KG1 (cell line): ENCODE data around the gene MEP1B.
"Not testable (repeated sequence)": the region's sequence is repeated elsewhere in the genome, so short reads cannot be mapped to it uniquely, and the experiment has no call there.

Experiments
- DNase-seq: peaks from one replicate; lab custom pipeline; 2025; lab: John Stamatoyannopoulos, UW

Gene MEP1B

GRCh38 chr18:32189790-32190189 lies at the start of gene MEP1B:
Gene MEP1B, plus strand, starts transcription at chr18:32190039. Its CDS starts 32 bp downstream, at chr18:32190071.
- DNase-seq, result no peak

- no peak for DNase-seq
These were observed 41.5 kb upstream of the MEP1B start for GRCh38 chr18:32148185-32148870.

GRCh38 chr18:32152705-32153448 lies 37.0 kb upstream of the MEP1B start:
- no peak for DNase-seq

GRCh38 chr18:32156855-32157254 lies 33.0 kb upstream of the MEP1B start:
- no peak for DNase-seq

GRCh38 chr18:32157580-32157979 lies 32.3 kb upstream of the MEP1B start:
- no peak for DNase-seq

GRCh38 chr18:32158108-32158624 lies 31.7 kb upstream of the MEP1B start:
- peak; percentile 50 for DNase-seq

DNA sequence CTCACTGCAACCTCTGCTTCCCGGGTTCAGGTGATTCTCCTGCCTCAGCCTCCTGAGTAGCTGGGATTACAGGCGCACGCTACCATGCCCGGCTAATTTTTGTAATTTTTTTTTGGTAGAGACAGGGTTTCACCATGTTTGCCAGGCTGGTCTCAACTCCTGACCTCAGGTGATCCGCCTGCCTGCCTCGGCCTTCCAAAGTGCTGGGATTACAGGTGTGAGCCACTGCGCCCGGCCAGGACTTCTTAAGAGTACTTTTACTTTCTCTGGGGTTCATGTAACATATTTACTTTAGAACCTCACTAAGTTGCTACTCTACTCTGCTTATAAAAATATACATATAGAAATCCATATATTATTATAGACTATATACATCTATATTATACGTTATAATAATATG lies 31.2 kb upstream of the MEP1B start:
- DNase-seq, result not testable (repeated sequence)

GRCh38 chr18:32160547-32160946 lies 29.3 kb upstream of the MEP1B start:
- DNase-seq, result no peak

DNA sequence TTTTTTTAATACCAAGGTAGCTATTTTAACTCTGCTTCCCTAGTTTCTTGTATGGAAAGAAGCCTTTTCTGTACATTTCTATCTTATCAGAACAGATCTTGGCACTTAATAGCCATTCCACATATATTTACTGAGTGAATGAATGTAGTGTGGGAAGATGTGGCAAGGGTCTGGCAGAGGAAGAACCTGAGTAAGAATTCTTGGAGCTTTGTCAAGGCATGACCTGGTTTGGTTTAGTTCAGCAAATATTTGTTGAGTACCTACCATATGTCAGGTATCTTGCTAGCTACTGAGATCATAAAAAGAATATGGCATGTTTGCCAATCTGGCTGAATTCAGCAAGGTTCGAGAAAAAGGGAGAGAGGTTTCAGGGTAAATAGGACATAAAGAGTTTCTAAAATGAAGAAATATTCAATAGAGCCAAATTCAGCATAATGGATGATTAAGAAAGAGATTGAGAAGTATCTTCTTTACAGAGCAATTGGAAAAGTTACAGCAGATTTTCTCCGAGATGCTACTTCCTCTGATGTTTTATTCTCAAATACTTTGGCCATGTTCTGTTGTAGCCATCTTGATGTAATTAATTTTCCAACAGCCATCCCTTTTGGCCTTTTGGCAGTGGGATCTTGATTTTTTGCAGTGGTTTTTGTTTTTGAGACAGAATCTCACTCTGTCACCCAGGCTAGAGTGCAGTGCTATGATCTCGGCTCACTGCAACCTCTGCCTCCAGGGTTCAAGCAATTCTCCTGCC lies 21.7 kb upstream of the MEP1B start:
- no peak for DNase-seq

GRCh38 chr18:32173654-32174053 lies 16.2 kb upstream of the MEP1B start:
- no peak for DNase-seq

DNA sequence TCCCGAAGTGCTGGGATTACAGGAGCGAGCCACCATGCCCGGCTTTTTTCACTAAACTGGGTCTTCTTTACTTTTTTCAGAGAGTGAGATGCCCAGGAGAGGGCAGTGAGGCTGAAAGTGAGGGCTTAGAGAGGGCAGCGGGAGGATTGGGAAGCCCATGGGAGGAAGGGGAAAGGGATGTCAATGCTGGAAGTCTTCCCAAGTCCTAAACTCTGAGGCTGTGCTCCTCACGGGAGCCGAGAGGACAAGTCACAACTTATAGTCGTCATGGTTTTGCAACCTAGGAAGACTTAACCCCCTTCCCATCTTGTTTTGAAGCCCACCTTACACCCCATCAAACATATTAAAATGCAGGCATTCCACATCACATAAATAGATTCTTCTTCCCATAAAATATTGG lies 15.1 kb upstream of the MEP1B start:
- DNase-seq, result no peak

DNA sequence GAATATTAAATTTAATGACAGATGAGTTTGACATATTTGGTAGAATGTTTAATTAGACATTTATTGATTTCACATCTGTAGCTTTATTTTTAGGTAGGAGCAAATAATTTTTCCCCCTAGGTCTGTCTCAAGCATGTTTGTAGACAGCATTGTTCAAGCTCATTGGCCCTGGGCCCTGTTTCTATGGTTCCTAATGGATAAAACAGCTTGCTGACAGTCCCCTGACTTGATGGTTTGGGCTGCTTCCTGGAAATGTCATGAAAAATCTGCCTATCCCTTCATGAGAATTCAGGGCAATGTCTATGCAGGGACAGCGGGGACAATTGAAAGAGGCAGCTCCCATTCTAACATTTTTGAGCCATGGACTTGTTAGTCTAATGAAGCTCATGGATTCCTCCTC lies 14.6 kb upstream of the MEP1B start:
- no peak for DNase-seq

- DNase-seq, result not testable (repeated sequence)
These were observed 13.1 kb upstream of the MEP1B start for GRCh38 chr18:32176745-32177144.

GRCh38 chr18:32177530-32177929 lies 12.3 kb upstream of the MEP1B start:
- DNase-seq, result no peak

DNA sequence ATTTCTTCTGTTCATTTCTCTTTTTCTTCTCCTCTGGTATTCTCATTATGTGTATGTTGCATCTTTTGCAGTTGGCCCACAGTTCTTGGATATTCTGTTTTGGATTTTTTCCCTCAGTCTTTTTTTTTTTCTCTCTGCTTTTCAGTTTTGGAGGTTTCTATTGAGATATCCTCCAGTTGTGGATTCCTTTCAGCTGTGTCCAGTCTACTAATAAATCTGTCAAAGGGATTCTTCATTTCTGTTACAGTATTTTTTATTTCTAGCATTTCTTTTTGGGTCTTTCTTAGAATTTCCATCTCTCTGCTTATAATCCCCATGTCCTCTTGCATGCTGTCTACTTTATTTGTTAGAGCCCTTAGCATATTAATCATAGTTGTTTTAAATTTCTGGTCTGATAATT lies 6.3 kb upstream of the MEP1B start:
- no peak for DNase-seq

DNA sequence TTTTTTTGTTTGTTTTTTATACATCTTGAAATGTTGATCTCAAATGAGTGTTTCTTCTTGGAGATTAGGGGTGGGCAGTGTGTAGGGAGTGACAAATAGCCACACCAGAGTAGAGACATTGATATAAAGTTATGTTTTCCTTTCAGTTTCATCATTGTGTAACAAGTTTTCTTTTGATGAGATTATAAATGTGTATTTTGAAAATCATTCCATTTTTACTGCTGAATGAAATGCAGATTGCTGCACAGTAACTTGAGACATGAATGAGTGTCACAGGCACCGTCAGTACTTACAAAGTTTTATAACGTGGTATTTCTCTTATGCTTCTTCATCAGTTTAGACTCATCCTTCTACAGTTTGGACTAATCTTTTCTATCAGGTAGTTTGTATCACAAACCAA lies 370 bp downstream of the MEP1B start:
- no peak for DNase-seq

DNA sequence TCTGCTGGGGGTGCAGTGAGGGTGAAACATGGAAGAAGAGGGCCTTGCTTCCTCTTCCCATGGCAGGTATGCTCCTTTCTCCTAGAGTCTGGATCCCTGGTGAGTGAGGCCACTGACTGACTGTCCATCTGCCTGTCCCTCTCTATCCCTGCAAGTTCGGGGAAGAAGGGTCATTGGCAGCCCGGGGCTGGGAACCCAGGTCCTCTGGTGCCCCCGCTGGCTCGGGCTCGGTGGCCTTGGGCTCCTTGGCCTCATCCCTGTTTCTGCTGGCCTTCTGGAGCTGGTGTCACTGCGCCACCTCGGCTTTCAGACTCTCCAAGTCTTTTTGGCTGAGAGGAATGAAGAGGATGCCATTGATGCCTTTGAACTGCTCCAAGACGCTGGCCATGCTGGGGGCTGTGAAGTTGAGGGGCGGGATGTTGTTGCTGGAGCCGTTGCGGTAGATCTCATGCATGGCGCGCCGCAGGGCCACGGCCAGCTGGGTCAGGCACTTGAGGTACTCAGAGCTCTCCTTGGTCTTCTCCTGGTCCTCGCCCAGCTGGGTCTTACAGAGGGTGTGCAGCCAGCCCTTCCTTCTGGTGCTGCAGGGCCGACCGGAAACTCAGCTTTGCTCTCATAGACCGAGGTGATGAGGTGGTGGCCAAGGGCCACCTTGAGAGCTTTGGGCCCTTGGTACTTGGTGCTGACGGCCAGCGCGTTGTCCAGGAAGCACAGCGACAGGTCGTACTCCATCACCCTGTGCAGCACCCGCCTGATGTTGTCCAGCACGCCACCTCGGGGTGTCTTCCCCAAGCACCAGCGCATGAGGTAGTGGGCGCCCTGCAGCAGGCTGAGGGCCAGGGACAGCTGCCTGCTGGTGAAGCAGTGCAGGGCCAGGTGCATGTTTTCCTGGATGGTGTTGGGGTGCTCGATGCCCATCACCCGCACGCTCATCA lies 6.3 kb downstream of the MEP1B start:
- DNase-seq, result no peak

DNA sequence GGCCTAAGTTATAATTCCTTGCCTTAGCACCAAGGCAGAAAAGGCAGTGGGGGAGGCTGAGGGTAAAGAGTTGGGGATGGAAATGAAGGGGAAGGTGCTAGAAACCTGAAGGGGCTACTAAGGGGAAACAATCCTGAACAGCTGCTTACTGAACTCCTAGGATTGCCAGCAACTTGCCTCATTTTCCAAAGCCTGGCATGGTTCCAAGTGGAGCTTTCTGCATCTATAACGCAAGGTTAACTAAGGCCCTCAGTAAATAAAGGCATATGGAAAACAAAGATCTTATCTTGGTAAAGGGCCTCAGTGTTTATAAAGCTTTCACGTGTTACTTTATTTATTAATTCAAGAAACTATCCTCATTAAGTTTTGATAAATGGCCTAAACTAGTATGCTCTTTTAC lies 10.9 kb downstream of the MEP1B start:
- DNase-seq, result no peak

- DNase-seq, result no peak
These were observed 12.3 kb downstream of the MEP1B start for GRCh38 chr18:32201948-32202672.

GRCh38 chr18:32208023-32208422 lies 18.2 kb downstream of the MEP1B start:
- no peak for DNase-seq

DNA sequence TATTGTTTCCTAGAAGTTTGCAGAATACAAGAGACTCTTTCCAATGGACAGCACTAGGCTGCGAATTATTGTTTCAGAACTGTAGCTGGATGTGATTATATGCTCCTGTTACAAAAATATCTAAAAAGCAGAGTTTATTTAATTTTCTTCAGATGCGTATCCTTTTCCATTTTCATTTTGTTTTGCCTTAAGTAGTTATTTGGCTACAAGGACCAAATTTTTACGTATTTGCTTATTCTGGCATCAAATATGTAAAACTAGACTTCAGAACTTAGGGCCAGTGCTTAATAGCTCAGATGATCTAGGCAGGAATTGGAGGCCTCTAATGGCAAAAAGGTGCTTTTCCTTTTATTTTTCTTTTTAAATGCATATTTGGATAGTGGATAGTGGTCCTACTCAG lies 18.7 kb downstream of the MEP1B start:
- DNase-seq, result no peak
